HepG2 (cell line): Measurements from ENCODE around the gene NBPF1. TPM values are rescaled to one million over a fixed set of nuclear protein-coding genes. Genes with fewer than 3 reads are reported as not detected.

Experiments
- ETV6 ChIP-seq: sonication (generic); formaldehyde crosslinking; conservative IDR thresholded peaks from 2 replicates; pipeline ENCODE4 v1.4.0; 2020; ENCODE audit warnings: missing genetic modification reagents
- HMGXB4 ChIP-seq, 2 experiments: sonication (generic) in 1 of 2; formaldehyde crosslinking in 1 of 2; IDR thresholded peaks; 2 replicates each; pipeline versions ENCODE4 v1.4.0 to v1.6.1; 2018 to 2020; ENCODE audit warnings: missing genetic modification reagents in 2 of 2, borderline replicate concordance in 1 of 2, low read depth in 1 of 2, mild to moderate bottlenecking in 1 of 2, missing biosample characterization in 1 of 2
- MAZ ChIP-seq, 2 experiments: sonication (generic) in 1 of 2; formaldehyde crosslinking in 1 of 2; IDR thresholded peaks; 2 replicates each; pipeline versions ENCODE4 v1.5.0 to v1.6.1; 2012 to 2020; ENCODE audit warnings: low read depth in 2 of 2, mild to moderate bottlenecking in 2 of 2, borderline replicate concordance in 1 of 2, improper control_type of control experiment in 1 of 2, low read length in 1 of 2, missing genetic modification reagents in 1 of 2, moderate library complexity in 1 of 2
- MED8 ChIP-seq: sonication (generic); formaldehyde crosslinking; IDR thresholded peaks from 2 replicates; pipeline ENCODE4 v1.8.1; 2023; ENCODE audit warnings: mild to moderate bottlenecking, missing genetic modification reagents; ENCODE audit not compliant: insufficient replicate concordance
- PAWR ChIP-seq: sonication (generic); formaldehyde crosslinking; IDR thresholded peaks from 2 replicates; pipeline ENCODE4 v1.4.0; 2020; ENCODE audit warnings: missing genetic modification reagents, mild to moderate bottlenecking, borderline replicate concordance
- RNF2 ChIP-seq: fragments of 450-650 bp; conservative IDR thresholded peaks from 2 replicates; pipeline ENCODE4 v1.6.1; 2016; ENCODE audit warnings: low read depth
- SOX6 ChIP-seq, 2 experiments: fragments of 450-650 bp in 1 of 2; sonication (generic) in 1 of 2; formaldehyde crosslinking in 1 of 2; IDR thresholded peaks; 2 replicates each; pipeline versions ENCODE4 v1.4.0 to v1.6.1; 2017 to 2020; ENCODE audit warnings: antibody characterized with exemption in 1 of 2, mild to moderate bottlenecking in 1 of 2, missing genetic modification reagents in 1 of 2
- U2AF1 ChIP-seq: fragments of 200-400 bp; formaldehyde crosslinking; optimal IDR thresholded peaks from 2 replicates; pipeline ENCODE3; 2017; ENCODE audit warnings: mild to moderate bottlenecking, low read depth, low read length
- ZHX2 ChIP-seq, 2 experiments: sonication (generic) in 1 of 2; formaldehyde crosslinking in 1 of 2; IDR thresholded peaks; 2 replicates each; pipeline versions ENCODE4 v1.6.1 to v1.9.0; 2014 to 2022; ENCODE audit warnings: antibody characterized with exemption in 1 of 2, borderline replicate concordance in 1 of 2, inconsistent platforms in 1 of 2, low read depth in 1 of 2, missing genetic modification reagents in 1 of 2
- ZNF10 ChIP-seq: sonication (generic); formaldehyde crosslinking; IDR thresholded peaks from 2 replicates; pipeline ENCODE4 v1.4.0; 2020; ENCODE audit warnings: mild to moderate bottlenecking, low read depth, missing genetic modification reagents, borderline replicate concordance
- ZNF331 ChIP-seq: sonication (generic); formaldehyde crosslinking; IDR thresholded peaks from 2 replicates; pipeline ENCODE4 v1.4.0; 2020; ENCODE audit warnings: missing genetic modification reagents
- ZNF512B ChIP-seq: sonication (generic); formaldehyde crosslinking; IDR thresholded peaks from 2 replicates; pipeline ENCODE4 v1.5.1; 2020; ENCODE audit warnings: missing genetic modification reagents, mild to moderate bottlenecking, borderline replicate concordance
- ZNF652 ChIP-seq: IDR thresholded peaks from 2 replicates; pipeline ENCODE4 v1.6.1; 2016; ENCODE audit warnings: low read depth, borderline replicate concordance
- ZNF780A ChIP-seq: sonication (generic); formaldehyde crosslinking; IDR thresholded peaks from 2 replicates; pipeline ENCODE4 v1.8.0; 2022; ENCODE audit warnings: mild to moderate bottlenecking, missing genetic modification reagents, moderate library complexity
- polyA plus RNA-seq, 8 experiments: library from polyadenylated mRNA; depleted of rRNA in 3 of 8; stranded (reverse) in 7 of 8; unstranded in 1 of 8; fragments of >200 nt; fragmentation: Illumina TruSeq in 4 of 8; extraction: Trizol in 4 of 8; gene quantifications; 2 replicates each; pipeline versions ENCODE4 v1.2.1 to v1.2.3, GENCODE V29; 2011 to 2016; ENCODE audit warnings: low read depth in 4 of 8, missing spikeins in 1 of 8, mixed read lengths in 1 of 8; ENCODE audit not compliant: insufficient read depth in 1 of 8
- total RNA-seq, 5 experiments: library from RNA; depleted of rRNA; stranded (reverse); fragments of >200 nt; fragmentation: Illumina TruSeq; extraction: Trizol; gene quantifications; 2 replicates each; pipeline ENCODE4 v1.2.3, GENCODE V29; 2016; ENCODE audit warnings: low read depth in 1 of 5

NBPF1 gene
- total and polyA plus RNA-seq, 2 of the 13 experiments (the other 11 are each of a cell fraction or from before 2014, with no cell fraction given), result 30.3 to 35.6 TPM

GRCh38 chr1:16613185-16614147, at the start of gene NBPF1 (continued):
- TF ChIP-seq MAZ (IDR thresholded peaks at IDR 0.05; ENCODE audit: borderline replicate concordance, low read depth, low read length), result peak; percentile 79
- peak; percentile 98 for TF ChIP-seq MAZ (CRISPR knock-in tag; IDR thresholded peaks at IDR 0.05; ENCODE audit: low read depth)
- peak; percentile 99; the same call in 1 of the 2 replicates for TF ChIP-seq ZNF512B (CRISPR knock-in tag)
- peak; percentile 33; the same call in 1 of the 2 replicates for TF ChIP-seq ZNF652 (CRISPR knock-in tag)
- peak; percentile 83 for TF ChIP-seq ZNF331 (CRISPR knock-in tag)
- peak; percentile 89; the same call in 1 of the 2 replicates for TF ChIP-seq PAWR
- TF ChIP-seq ZNF780A (CRISPR knock-in tag), result no peak
- peak; percentile 81; the same call in 1 of the 2 replicates for TF ChIP-seq ZNF10 (CRISPR knock-in tag)
- peak; percentile 91 for TF ChIP-seq MED8
- peak; percentile 88 for TF ChIP-seq ETV6
- TF ChIP-seq ZHX2 (IDR thresholded peaks at IDR 0.05; ENCODE audit: low read depth), result peak; percentile 48; the same call in 1 of the 2 replicates
- peak; percentile 85 for TF ChIP-seq ZHX2 (CRISPR knock-in tag; IDR thresholded peaks at IDR 0.05; ENCODE audit: borderline replicate concordance)
- peak; percentile 98 for TF ChIP-seq U2AF1
- TF ChIP-seq HMGXB4 (CRISPR knock-in tag; IDR thresholded peaks at IDR 0.05; ENCODE audit: borderline replicate concordance in 1 of 2, low read depth in 1 of 2), result peak; percentile 98 to 99
- no peak for TF ChIP-seq SOX6 (IDR thresholded peaks at IDR 0.05)
- TF ChIP-seq SOX6 (CRISPR knock-in tag; IDR thresholded peaks at IDR 0.05), result peak; percentile 83
- peak; percentile 96 for TF ChIP-seq RNF2
